ENCODE results near the gene CLSTN2.

Gene CLSTN2

GRCh38 chr3:140597792-140598191 is 662.8 kb downstream of the CLSTN2 start:
- H3K36me3 Mint-ChIP-seq (ENCODE audit: low read depth) = no peaks in the 10 kb centered on the region
- TF ChIP-seq, protein P1, sequence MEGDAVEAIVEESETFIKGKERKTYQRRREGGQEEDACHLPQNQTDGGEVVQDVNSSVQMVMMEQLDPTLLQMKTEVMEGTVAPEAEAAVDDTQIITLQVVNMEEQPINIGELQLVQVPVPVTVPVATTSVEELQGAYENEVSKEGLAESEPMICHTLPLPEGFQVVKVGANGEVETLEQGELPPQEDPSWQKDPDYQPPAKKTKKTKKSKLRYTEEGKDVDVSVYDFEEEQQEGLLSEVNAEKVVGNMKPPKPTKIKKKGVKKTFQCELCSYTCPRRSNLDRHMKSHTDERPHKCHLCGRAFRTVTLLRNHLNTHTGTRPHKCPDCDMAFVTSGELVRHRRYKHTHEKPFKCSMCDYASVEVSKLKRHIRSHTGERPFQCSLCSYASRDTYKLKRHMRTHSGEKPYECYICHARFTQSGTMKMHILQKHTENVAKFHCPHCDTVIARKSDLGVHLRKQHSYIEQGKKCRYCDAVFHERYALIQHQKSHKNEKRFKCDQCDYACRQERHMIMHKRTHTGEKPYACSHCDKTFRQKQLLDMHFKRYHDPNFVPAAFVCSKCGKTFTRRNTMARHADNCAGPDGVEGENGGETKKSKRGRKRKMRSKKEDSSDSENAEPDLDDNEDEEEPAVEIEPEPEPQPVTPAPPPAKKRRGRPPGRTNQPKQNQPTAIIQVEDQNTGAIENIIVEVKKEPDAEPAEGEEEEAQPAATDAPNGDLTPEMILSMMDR (IDR thresholded peaks at IDR 0.05) = no peak
- H3K9me3 Mint-ChIP-seq = no peaks in the 10 kb centered on the region
- H3K4me3 Mint-ChIP-seq = no peak overlapping the region
- H3K4me1 Mint-ChIP-seq = no peaks in the 10 kb centered on the region
- H3K27ac Mint-ChIP-seq = no peak overlapping the region
- DNase-seq = no peak
- H3K27me3 Mint-ChIP-seq (ENCODE audit: low read depth, poor library complexity) = peaks cover 12% of the 10 kb centered on the region

- Mint-ChIP-seq H3K27ac (no peak overlapping the region), H3K27me3 (ENCODE audit: low read depth, poor library complexity) (peaks cover 3% of the 10 kb centered on the region), H3K4me1 (no peaks in the 10 kb centered on the region), H3K9me3 (no peaks in the 10 kb centered on the region), H3K4me3 (no peak overlapping the region), H3K36me3 (ENCODE audit: low read depth) (no peaks in the 10 kb centered on the region)
- TF ChIP-seq, protein P1 (IDR thresholded peaks at IDR 0.05) = no peak
- no peak for DNase-seq
Measured at GRCh38 chr3:140599009-140599408, 664.0 kb downstream of the CLSTN2 start.

- no peak for DNase-seq
- H3K4me3 Mint-ChIP-seq = no peak overlapping the region
- TF ChIP-seq, protein P1 (IDR thresholded peaks at IDR 0.05) = no peak
- no peaks in the 10 kb centered on the region for H3K9me3 Mint-ChIP-seq
- no peaks in the 10 kb centered on the region for H3K4me1 Mint-ChIP-seq
- H3K27ac Mint-ChIP-seq = no peak overlapping the region
- H3K36me3 Mint-ChIP-seq (ENCODE audit: low read depth) = no peaks in the 10 kb centered on the region
- H3K27me3 Mint-ChIP-seq (ENCODE audit: low read depth, poor library complexity) = peaks cover 3% of the 10 kb centered on the region
Measured at GRCh38 chr3:140599496-140599895, 664.5 kb downstream of the CLSTN2 start.

DNA sequence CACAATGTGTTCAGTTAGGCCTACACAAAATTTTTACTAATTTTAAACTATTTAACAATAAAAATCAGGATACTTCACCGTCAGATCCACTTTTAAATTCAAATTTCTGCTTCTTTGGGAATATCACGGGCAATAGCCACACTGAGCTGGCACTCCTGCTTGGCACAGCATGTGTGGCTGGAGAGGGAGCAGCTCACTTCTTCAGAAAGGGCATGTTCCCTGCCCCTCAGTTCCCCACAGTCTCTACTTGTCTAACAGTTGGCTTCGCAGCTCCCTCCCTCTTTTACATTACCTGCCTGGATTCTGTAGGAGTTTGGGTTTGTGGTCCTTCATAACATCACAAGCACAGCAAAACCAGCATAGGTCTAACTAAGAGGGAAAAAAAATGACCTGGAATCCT is 666.9 kb downstream of the CLSTN2 start:
- no peak for DNase-seq
- H3K9me3 Mint-ChIP-seq = peaks cover 8% of the 10 kb centered on the region
- TF ChIP-seq, protein P1 (IDR thresholded peaks at IDR 0.05) = no peak
- no peak overlapping the region for H3K27ac Mint-ChIP-seq
- no peak overlapping the region for H3K4me3 Mint-ChIP-seq
- H3K27me3 Mint-ChIP-seq (ENCODE audit: low read depth, poor library complexity) = peaks cover 3% of the 10 kb centered on the region
- no peaks in the 10 kb centered on the region for H3K36me3 Mint-ChIP-seq (ENCODE audit: low read depth)
- no peaks in the 10 kb centered on the region for H3K4me1 Mint-ChIP-seq

DNA sequence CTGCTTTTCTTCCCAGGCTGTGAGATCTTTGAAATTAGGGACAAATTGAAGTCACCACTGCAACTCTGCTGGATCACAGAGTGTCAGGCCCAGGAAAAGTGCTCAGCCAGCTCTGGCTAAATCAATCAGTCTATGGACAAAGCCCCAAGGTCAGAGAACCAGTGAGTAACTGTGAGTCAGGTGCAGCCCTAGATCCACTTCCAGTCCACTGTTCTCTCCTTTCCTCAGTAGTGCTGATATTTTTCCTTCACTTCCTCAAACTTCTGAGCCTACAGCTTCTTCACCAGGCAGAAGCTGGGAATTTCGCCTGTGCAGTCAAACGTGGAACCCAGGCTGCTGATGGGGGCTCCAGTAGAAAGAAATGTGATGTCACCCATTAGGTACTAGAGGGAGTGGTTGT is 667.8 kb downstream of the CLSTN2 start:
- TF ChIP-seq, protein P1 (IDR thresholded peaks at IDR 0.05) = no peak
- H3K9me3 Mint-ChIP-seq = peaks cover 11% of the 10 kb centered on the region
- no peak overlapping the region for H3K27ac Mint-ChIP-seq
- no peak for DNase-seq
- H3K4me1 Mint-ChIP-seq = no peaks in the 10 kb centered on the region
- H3K4me3 Mint-ChIP-seq = no peak overlapping the region
- peaks cover 6% of the 10 kb centered on the region for H3K27me3 Mint-ChIP-seq (ENCODE audit: low read depth, poor library complexity)
- no peaks in the 10 kb centered on the region for H3K36me3 Mint-ChIP-seq (ENCODE audit: low read depth)

GRCh38 chr3:140603766-140604165 is 668.8 kb downstream of the CLSTN2 start:
- TF ChIP-seq, protein P1 (IDR thresholded peaks at IDR 0.05) = no peak
- peaks cover 4% of the 10 kb centered on the region for H3K27me3 Mint-ChIP-seq (ENCODE audit: low read depth, poor library complexity)
- DNase-seq = no peak
- H3K9me3 Mint-ChIP-seq = peaks cover 11% of the 10 kb centered on the region
- no peak overlapping the region for H3K27ac Mint-ChIP-seq
- H3K36me3 Mint-ChIP-seq (ENCODE audit: low read depth) = no peaks in the 10 kb centered on the region
- H3K4me1 Mint-ChIP-seq = no peaks in the 10 kb centered on the region
- H3K4me3 Mint-ChIP-seq = no peak overlapping the region

All from nephron progenitor cell (in vitro differentiated cells).